HG03565 (cell line): Measurements from ENCODE around the gene RNF213.

Source experiments
- ATAC-seq: cut with Tn5 transposase; IDR thresholded peaks from one replicate; pipeline ENCODE4 v1.9.1; 2021; ENCODE audit warnings: mild to moderate bottlenecking, moderate library complexity; ENCODE audit not compliant: unreplicated experiment

The RNF213 gene

GRCh38 chr17:80346498-80347275 is 86.0 kb downstream of the RNF213 start:
- no peak for ATAC-seq

DNA sequence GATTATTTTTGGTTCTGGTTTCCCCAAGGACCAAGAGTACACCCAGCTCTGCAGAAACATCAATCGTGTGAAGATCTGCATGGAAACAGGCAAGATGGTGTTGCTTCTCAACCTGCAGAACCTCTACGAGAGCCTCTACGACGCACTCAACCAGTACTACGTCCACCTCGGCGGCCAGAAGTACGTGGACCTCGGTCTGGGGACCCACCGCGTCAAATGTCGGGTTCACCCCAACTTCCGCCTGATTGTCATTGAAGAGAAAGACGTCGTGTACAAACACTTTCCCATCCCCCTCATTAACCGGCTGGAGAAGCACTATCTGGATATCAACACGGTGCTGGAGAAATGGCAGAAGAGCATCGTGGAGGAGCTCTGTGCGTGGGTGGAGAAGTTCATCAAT is 86.9 kb downstream of the RNF213 start:
- ATAC-seq, result no peak

GRCh38 chr17:80347948-80348351 is 87.3 kb downstream of the RNF213 start:
- ATAC-seq, result no peak

GRCh38 chr17:80348551-80349150 is 88.0 kb downstream of the RNF213 start:
- no peak for ATAC-seq

- no peak for ATAC-seq
Observed at GRCh38 chr17:80349151-80349651, 88.5 kb downstream of the RNF213 start.

- no peak for ATAC-seq
Observed at GRCh38 chr17:80349751-80350150, 89.1 kb downstream of the RNF213 start.

DNA sequence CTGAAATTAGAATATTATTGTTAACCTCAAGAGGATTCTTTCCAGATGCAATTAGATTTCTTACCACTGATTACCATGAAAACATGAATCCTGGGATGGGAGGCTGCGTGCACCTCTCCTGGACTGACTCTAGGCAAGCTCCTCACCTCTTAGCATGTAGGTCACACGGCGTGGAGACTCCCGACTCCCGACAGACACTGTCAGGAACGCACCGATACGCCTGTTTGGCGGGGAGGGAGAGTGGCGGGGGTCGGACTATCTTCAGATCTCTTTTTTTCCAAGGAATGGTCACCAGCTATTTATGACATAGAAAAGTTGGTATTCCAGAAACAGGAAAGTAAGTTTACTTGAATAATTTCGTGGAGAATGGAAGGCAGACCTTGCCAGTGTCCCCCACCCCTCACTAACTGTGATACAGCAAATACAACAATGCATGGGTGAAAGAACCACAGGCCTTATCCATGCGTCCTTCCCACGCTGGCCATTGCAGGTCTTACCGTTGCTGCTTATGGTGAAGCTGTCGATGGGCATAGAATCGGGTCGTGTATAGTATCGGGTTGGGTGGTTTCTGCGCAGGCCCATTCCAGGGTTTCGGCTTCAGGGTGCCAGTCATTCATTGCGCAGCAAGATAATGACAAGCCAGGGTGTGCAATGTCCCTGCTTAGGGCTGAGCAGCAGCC is 91.7 kb downstream of the RNF213 start:
- no peak for ATAC-seq

DNA sequence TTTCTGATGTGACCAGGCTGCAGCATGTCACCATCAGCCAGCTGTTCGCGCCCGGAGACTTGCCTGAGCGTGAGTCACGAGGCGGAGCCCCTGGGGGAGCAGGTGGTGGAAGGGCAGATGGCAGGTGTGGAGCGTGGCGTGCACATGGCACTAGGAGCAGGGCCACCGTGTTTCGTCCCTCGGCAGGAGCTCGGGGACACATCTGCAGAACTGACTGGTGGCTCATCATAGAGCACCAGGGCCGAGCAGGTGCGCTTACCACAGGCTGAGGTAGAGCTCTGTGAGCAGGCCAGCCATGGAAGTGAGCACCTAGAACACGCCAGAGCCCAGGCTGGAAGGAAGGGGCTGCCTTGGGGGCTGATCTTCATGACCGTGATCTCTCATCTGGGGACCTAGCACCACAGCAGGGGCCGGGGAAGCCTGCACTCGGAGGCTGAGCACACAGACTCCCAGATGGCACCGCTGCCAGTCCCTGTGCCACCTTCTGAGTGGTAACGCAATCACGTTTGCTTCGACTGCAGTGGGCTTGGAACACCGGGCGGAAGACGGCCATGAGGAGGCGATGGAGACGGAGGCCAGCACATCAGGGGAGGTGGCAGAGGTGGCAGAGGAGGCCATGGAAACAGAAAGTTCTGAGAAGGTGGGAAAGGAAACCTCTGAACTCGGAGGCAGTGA is 92.5 kb downstream of the RNF213 start:
- ATAC-seq, result no peak

DNA sequence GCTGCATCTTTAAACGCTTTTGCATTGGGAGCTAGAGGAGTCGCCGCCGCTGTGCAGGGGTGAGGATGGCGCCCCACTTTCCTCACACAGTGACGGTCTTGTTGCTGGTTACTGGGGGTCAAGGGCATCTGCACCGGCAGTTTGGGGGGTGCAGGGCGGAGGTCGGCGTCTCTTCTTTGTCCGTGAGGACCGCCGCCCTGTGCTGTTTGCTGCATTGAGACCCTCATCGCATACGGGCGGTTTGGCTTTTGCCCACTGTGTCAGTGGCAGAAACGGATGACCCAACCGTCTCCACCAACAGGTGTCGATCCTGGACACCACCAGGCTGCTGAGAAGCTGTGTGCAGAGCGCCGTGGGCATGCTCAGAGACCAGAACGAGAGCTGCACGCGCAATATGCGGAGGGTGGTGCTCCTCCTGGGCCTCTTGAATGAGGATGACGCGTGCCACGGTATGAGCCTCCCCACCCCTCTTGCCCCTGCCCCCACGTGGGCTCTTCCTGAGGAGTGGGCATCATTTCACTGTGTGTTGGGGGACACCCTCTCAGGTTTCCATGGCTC is 93.1 kb downstream of the RNF213 start:
- ATAC-seq, result no peak

GRCh38 chr17:80354336-80354735 is 93.7 kb downstream of the RNF213 start:
- ATAC-seq, result no peak

- ATAC-seq, result no peak
Observed at GRCh38 chr17:80356231-80356856, 95.7 kb downstream of the RNF213 start.

DNA sequence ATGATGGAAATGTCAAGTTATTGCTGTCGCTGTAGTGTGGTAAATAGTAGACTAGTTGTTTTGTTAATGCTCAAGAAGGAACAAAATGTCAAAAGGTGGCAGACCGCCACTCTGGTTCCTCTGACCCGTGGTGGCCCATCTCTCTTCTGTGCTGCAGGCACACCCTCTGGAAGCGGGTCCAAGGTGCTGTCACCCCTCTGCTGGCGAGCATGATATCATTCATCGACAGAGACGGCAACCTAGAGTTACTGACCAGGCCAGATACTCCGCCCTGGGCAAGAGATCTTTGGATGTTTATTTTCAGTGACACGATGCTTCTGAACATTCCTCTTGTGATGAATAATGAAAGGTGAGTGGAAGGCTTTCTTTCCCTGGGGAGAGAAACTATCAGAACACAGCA is 97.5 kb downstream of the RNF213 start:
- no peak for ATAC-seq

DNA sequence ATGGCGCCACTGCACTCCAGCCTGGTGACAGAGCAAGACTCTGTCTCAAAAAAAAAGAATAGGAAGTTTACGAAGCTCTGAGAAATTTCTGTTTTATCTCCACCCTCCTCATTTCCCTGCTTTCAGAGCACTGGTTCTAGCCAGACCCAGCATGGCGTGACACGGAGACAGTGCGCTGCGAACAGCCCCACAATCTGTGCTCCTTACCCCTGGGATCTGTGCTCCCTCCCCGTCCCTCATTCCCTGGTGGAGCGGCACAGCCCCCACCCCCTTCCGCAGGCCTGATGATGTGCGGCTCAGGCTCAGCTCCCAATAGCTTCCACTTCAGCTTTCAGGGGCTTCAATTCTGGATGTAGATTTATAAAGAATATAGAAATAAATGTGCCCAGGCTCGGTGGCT is 98.2 kb downstream of the RNF213 start:
- ATAC-seq, result no peak

GRCh38 chr17:80359422-80360110 is 98.9 kb downstream of the RNF213 start:
- ATAC-seq, result no peak

GRCh38 chr17:80360396-80360795 is 99.7 kb downstream of the RNF213 start:
- no peak for ATAC-seq

GRCh38 chr17:80361495-80362220 is 101.0 kb downstream of the RNF213 start:
- no peak for ATAC-seq

- ATAC-seq, result no peak
Observed at GRCh38 chr17:80362428-80363119, 101.9 kb downstream of the RNF213 start.

- ATAC-seq, result no peak
Observed at GRCh38 chr17:80363120-80363515, 102.5 kb downstream of the RNF213 start.
